ENCODE measurements around the gene C1orf167. TPM values are rescaled to one million over a fixed set of nuclear protein-coding genes. Genes with fewer than 3 reads are reported as not detected.

Gene C1orf167
- total RNA-seq, 4 donors from 2014 or later, result 1.00 to 1.4 TPM; not detected in 2

- peak; percentile 45 to 62 for DNase-seq
- Histone ChIP-seq H3K27me3 (no peaks in the 10 kb centered on the region), H3K36me3 (peaks cover 0 to 97% of the 10 kb centered on the region in 2 donors), H3K27ac (no peak overlapping the region), H3K4me3 (no peak overlapping the region), H3K4me1 (no peaks in the 10 kb centered on the region), H3K9me3 (no peaks in the 10 kb centered on the region)
- ATAC-seq, result peak; percentile 66 to 87
- in situ Hi-C loops (cut with MboI; ENCODE audit: low sequenced_read_pairs in 4 of 4) (loop anchor here (10.0 to 25.0 kb wide), 3 partner anchors 124 to 374 kb away; no protein-coding TSS in a partner anchor), intact Hi-C loops (cut with DNase I; ENCODE audit: low total_unique reads) (loop anchor here (1.0 to 2.0 kb wide), 3 partner anchors 56 to 192 kb away; no protein-coding TSS in a partner anchor)
- TF ChIP-seq CTCF (IDR thresholded peaks at IDR 0.05 in 4 of 5, conservative IDR thresholded peaks at IDR 0.05 in 1 of 5), result peak; percentile 93 to 99 (median 98)
- TF ChIP-seq POLR2A (IDR thresholded peaks at IDR 0.05), result no peak
Observed at GRCh38 chr1:11838349-11839272, 76.6 kb downstream of the C1orf167 start.

Other genes with a start within 250 kb of the C1orf167 start
- gene FBXO2, start 107.8 kb upstream of the C1orf167 start, total RNA-seq, result 10 to 100 TPM in 1 of 4 donors, 1 to 10 TPM in 3; 2.0 to 20.8 (median 4.8) TPM
- gene FBXO44, start 107.3 kb upstream of the C1orf167 start, total RNA-seq, result 1 to 10 TPM; 1.7 to 9.4 (median 5.4) TPM
- 10 to 100 TPM; 15.7 to 34.4 (median 25.5) TPM for gene FBXO6, start 98.0 kb upstream of the C1orf167 start, total RNA-seq
- gene MAD2L2, start 81.0 kb upstream of the C1orf167 start, total RNA-seq, result 10 to 100 TPM; 41.2 to 57.4 (median 46.9) TPM
- not detected for gene DRAXIN, start 70.5 kb upstream of the C1orf167 start, total RNA-seq
- 100 to 1,000 TPM in 2 of 4 donors, 10 to 100 TPM in 2; 37.8 to 144 (median 103) TPM for gene AGTRAP, start 26.1 kb upstream of the C1orf167 start, total RNA-seq
- gene MTHFR, start 43.8 kb downstream of the C1orf167 start, total RNA-seq, result 10 to 100 TPM; 10.2 to 24.7 (median 18.1) TPM
- gene CLCN6, start 44.0 kb downstream of the C1orf167 start, total RNA-seq, result 10 to 100 TPM in 1 of 4 donors, 1 to 10 TPM in 3; 7.1 to 11.9 (median 9.5) TPM
- gene NPPA, start 85.6 kb downstream of the C1orf167 start, total RNA-seq, result 1 to 10 TPM in 2 of 4 donors, under 1 TPM in 1, not detected in 1; 0.53 to 4.2 (median 1.9) TPM
- gene NPPB, start 96.8 kb downstream of the C1orf167 start, total RNA-seq, result not detected
- 100 to 1,000 TPM in 1 of 4 donors, 10 to 100 TPM in 3; 71.0 to 126 (median 85.1) TPM for gene KIAA2013, start 164.2 kb downstream of the C1orf167 start, total RNA-seq
- 10 to 100 TPM; 23.9 to 66.5 (median 54.8) TPM for gene PLOD1, start 172.5 kb downstream of the C1orf167 start, total RNA-seq
- gene MFN2, start 218.3 kb downstream of the C1orf167 start, total RNA-seq, result 100 to 1,000 TPM; 176 to 282 (median 217) TPM

Data from gastrocnemius medialis (tissue), 4 donors.